ENCODE data around the gene MGARP.

DNA sequence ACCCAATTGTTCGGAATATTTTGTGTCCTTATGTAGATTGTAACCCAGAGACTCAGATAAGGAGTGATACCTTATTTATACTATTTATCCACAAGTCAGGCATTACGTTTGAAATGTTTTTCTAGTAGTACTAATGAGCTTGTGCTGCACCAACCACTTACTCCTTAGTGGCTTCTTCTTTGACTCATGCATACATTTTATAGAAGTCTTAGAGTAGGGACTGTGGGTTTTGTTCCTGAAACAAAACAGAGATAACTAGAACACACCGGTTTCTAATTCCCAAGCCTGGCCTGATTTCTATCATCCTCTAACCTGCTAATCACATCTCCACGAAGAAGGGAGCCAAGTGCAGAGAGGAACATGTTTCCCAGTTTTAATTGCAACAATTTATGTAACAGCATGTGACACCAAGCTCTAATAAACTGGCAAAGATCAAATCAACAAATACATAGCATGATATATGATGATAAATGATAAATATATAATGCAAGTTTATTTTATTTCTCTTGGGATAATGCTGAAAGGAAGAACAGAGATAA lies 32.3 kb downstream of the MGARP start:
- TF ChIP-seq CTCF (conservative IDR thresholded peaks at IDR 0.05; ENCODE audit: low read length) (no peak), EZH2phosphoT487 (IDR thresholded peaks at IDR 0.05; ENCODE audit: borderline replicate concordance) (no peak)

Measured in Loucy (cell line).